NCI-H774 (cell line): ENCODE data around the gene MS4A5.

Experiments used
- DNase-seq: peaks from one replicate; lab custom pipeline; 2025; lab: John Stamatoyannopoulos, UW

MS4A5 gene

GRCh38 chr11:60482361-60482760 lies 53.0 kb downstream of the MS4A5 start:
- no peak for DNase-seq

GRCh38 chr11:60485987-60486386 lies 56.6 kb downstream of the MS4A5 start:
- DNase-seq: no peak

- DNase-seq: no peak
Observed at GRCh38 chr11:60492488-60493009, 63.2 kb downstream of the MS4A5 start, which contains the start of gene MS4A12. Gene MS4A12, plus strand, starts transcription at chr11:60492778. Its CDS starts 4,541 bp downstream, at chr11:60497319.

GRCh38 chr11:60493454-60493853 lies 64.1 kb downstream of the MS4A5 start:
- DNase-seq: no peak
